Panc1 (cell line): ENCODE data around the gene SMOC2. TPM values are rescaled to one million over a fixed set of nuclear protein-coding genes. Genes with fewer than 3 reads are reported as not detected.

ENCODE experiments used
- ATAC-seq: fragments of 200-7000 bp; cut with Tn5 transposase; 2 replicates; pipeline ENCODE4 v1.9.1; 2020; ENCODE audit warnings: mild to moderate bottlenecking, moderate library complexity
- BruUV-seq: library from RNA; stranded (reverse); fragments of 400-500 nt; replicated peaks from 2 replicates; lab custom pipeline; 2021; lab: Mats Ljungman, UMichigan
- CTCF ChIA-PET: fragments of 300-600 bp; sonication (Branson Sonifier 250); formaldehyde crosslinking; loops from one replicate; lab custom pipeline; 2022; ENCODE audit warnings: antibody characterized with exemption; lab: Charles Lee
- POLR2A ChIA-PET: fragments of 300-600 bp; sonication (Branson Sonifier 250); formaldehyde crosslinking; loops from one replicate; lab custom pipeline; 2022; ENCODE audit warnings: antibody characterized with exemption; lab: Charles Lee
- DNase-seq: peaks from one replicate; pipeline ENCODE4 v3.0.0-alpha.2; 2010; ENCODE audit warnings: low read depth, low spot score
- H3K27ac ChIP-seq: 2 replicates; pipeline ENCODE4 v1.5.1; 2011; ENCODE audit warnings: mild to moderate bottlenecking, low read length, inconsistent platforms
- H3K27me3 ChIP-seq: fragments of 200-500 bp; sonication (Bioruptor generic); 2 replicates; pipeline ENCODE4 v1.6.0; 2014; ENCODE audit warnings: low read length, inconsistent platforms; ENCODE audit not compliant: control insufficient read depth, insufficient read depth
- H3K36me3 ChIP-seq: fragments of 200-500 bp; sonication (Bioruptor generic); 2 replicates; pipeline ENCODE4 v1.5.1; 2014; ENCODE audit warnings: inconsistent platforms, mild to moderate bottlenecking, low read length, moderate library complexity; ENCODE audit not compliant: control insufficient read depth, insufficient read depth
- H3K4me1 ChIP-seq: 2 replicates; pipeline ENCODE4 v1.5.1; 2011; ENCODE audit warnings: inconsistent platforms, mild to moderate bottlenecking, low read length, moderate library complexity; ENCODE audit not compliant: control insufficient read depth, insufficient read depth
- H3K4me3 ChIP-seq, 2 experiments: 2 replicates each; pipeline ENCODE4 v1.5.1; 2011 to 2012; ENCODE audit warnings: low read depth in 2 of 2, low read length in 2 of 2, mild to moderate bottlenecking in 2 of 2, inconsistent platforms in 1 of 2, moderate library complexity in 1 of 2
- H3K9me3 ChIP-seq: fragments of 200-500 bp; sonication (Bioruptor generic); 2 replicates; pipeline ENCODE4 v1.5.1; 2014; ENCODE audit warnings: low read depth, mild to moderate bottlenecking, inconsistent platforms, low read length, moderate library complexity; ENCODE audit not compliant: control insufficient read depth, insufficient read depth
- CTCF ChIP-seq: fragments of 450-650 bp; IDR thresholded peaks from 2 replicates; pipeline ENCODE4 v1.5.1; 2017; ENCODE audit warnings: mild to moderate bottlenecking
- POLR2AphosphoS5 ChIP-seq: IDR thresholded peaks from 2 replicates; pipeline ENCODE4 v1.6.1; 2012; ENCODE audit warnings: mild to moderate bottlenecking, low read depth, low read length, moderate library complexity
- SIN3A ChIP-seq: IDR thresholded peaks from 2 replicates; pipeline ENCODE4 v1.6.1; 2012; ENCODE audit warnings: low read depth, mild to moderate bottlenecking, low read length, moderate library complexity, borderline replicate concordance; ENCODE audit not compliant: insufficient read depth
- TCF7L2 ChIP-seq: IDR thresholded peaks from 2 replicates; pipeline ENCODE4 v1.6.1; 2011; ENCODE audit warnings: mild to moderate bottlenecking, low read depth, low read length, inconsistent platforms
- in situ Hi-C: cut with HindIII; loops from 2 replicates; pipeline ENCODE4 v1.10.0; 2016; ENCODE audit warnings: low sequenced_read_pairs, low pct_unique_long_range_greater_than_20kb
- intact Hi-C: fragments of 100-400 bp; cut with micrococcal nuclease; formaldehyde crosslinking; loops from one replicate; pipeline ENCODE4 v1.10.0; 2022; ENCODE audit not compliant: unreplicated experiment
- total RNA-seq: library from RNA; stranded (reverse); gene quantifications from one replicate; pipeline ENCODE4 v1.2.1, GENCODE V29; 2021; ENCODE audit not compliant: unreplicated experiment
- TF ChIP-seq, protein P1 (sequence below), 2 experiments: IDR thresholded peaks; 2 replicates each; pipeline ENCODE4 v1.6.1; 2011 to 2012; ENCODE audit warnings: low read depth in 2 of 2, control low read depth in 1 of 2, low read length in 1 of 2, mild to moderate bottlenecking in 1 of 2, moderate library complexity in 1 of 2; ENCODE audit not compliant: insufficient read depth in 1 of 2

SMOC2 gene
- total RNA-seq, 1 experiment from 2014 or later, result 0.13 TPM

DNA sequence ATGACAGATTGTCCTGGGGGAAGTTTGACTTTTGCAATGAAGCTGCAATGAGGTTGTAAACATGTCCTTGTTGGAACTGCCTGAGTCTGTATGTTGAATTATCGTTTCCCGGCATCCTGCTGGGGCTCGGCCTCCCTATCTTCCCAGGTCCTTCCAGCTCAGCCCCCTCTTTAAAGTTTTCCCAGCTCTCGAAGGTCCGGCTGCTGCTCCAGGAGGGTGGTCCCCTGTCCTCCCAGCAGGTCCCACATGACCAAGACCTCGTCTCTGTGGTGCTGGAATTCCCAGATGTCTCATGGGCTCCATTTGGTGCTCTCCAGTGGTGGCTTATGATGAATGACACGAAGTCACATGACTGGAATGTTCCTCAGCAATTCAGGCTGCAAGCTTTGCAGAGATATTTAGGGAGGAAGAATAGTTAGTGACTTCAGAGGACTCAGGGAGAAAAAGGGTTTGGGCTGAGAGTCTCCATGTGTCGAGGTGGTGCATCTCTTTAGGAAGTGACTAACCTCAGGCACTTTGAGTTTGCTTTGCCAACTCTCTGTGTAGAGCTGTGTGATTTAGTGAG, 21.4 kb downstream of the SMOC2 start:
- Histone ChIP-seq H3K27me3 (peaks cover 34% of the 10 kb centered on the region), H3K9me3 (no peaks in the 10 kb centered on the region), H3K36me3 (no peaks in the 10 kb centered on the region), H3K27ac (no peak overlapping the region), H3K4me1 (no peaks in the 10 kb centered on the region), H3K4me3 (no peak overlapping the region)
- ATAC-seq, result no peak
- BruUV-seq, result no TSS peak
- no peak for DNase-seq
- POLR2A ChIA-PET, result no interaction called here
- intact Hi-C loops, result no loop called here
- in situ Hi-C loops, result no loop called here
- CTCF ChIA-PET, result no interaction called here
- TF ChIP-seq POLR2AphosphoS5 (no peak), CTCF (no peak), TCF7L2 (no peak), SIN3A (no peak)
- TF ChIP-seq, protein P1, sequence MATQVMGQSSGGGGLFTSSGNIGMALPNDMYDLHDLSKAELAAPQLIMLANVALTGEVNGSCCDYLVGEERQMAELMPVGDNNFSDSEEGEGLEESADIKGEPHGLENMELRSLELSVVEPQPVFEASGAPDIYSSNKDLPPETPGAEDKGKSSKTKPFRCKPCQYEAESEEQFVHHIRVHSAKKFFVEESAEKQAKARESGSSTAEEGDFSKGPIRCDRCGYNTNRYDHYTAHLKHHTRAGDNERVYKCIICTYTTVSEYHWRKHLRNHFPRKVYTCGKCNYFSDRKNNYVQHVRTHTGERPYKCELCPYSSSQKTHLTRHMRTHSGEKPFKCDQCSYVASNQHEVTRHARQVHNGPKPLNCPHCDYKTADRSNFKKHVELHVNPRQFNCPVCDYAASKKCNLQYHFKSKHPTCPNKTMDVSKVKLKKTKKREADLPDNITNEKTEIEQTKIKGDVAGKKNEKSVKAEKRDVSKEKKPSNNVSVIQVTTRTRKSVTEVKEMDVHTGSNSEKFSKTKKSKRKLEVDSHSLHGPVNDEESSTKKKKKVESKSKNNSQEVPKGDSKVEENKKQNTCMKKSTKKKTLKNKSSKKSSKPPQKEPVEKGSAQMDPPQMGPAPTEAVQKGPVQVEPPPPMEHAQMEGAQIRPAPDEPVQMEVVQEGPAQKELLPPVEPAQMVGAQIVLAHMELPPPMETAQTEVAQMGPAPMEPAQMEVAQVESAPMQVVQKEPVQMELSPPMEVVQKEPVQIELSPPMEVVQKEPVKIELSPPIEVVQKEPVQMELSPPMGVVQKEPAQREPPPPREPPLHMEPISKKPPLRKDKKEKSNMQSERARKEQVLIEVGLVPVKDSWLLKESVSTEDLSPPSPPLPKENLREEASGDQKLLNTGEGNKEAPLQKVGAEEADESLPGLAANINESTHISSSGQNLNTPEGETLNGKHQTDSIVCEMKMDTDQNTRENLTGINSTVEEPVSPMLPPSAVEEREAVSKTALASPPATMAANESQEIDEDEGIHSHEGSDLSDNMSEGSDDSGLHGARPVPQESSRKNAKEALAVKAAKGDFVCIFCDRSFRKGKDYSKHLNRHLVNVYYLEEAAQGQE (IDR thresholded peaks at IDR 0.05; ENCODE audit: insufficient read depth in 1 of 2, low read depth in 2 of 2, low read length in 1 of 2), result no peak

DNA sequence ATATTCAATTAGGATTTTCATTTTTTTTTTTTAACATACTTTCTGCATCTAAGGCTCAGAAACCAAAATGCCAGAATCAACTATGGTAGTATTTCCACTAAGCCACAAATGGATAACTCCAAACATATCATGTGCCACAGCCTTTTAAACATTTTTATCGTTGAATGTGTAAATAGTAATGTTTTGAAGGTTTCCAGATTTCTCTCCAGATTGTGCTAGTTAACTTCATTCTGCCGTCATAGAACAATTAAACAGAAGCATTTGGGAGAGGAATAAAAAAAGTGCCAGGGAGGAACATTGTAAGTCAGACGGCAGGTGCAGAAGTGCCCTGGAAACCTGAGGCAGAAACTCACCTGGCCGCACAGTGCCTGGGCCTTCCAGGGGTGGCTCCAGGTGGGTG, 23.6 kb downstream of the SMOC2 start:
- Histone ChIP-seq H3K27me3 (peaks cover 39% of the 10 kb centered on the region), H3K4me3 (no peak overlapping the region), H3K9me3 (no peaks in the 10 kb centered on the region), H3K4me1 (no peaks in the 10 kb centered on the region), H3K27ac (no peak overlapping the region), H3K36me3 (no peaks in the 10 kb centered on the region)
- in situ Hi-C loops, result no loop called here
- POLR2A ChIA-PET, result no interaction called here
- no TSS peak for BruUV-seq
- intact Hi-C loops, result no loop called here
- ATAC-seq, result no peak
- CTCF ChIA-PET, result no interaction called here
- no peak for DNase-seq
- no peak for TF ChIP-seq POLR2AphosphoS5
- no peak for TF ChIP-seq CTCF
- no peak for TF ChIP-seq TCF7L2
- no peak for TF ChIP-seq SIN3A
- TF ChIP-seq, protein P1 (IDR thresholded peaks at IDR 0.05; ENCODE audit: insufficient read depth in 1 of 2, low read depth in 2 of 2, low read length in 1 of 2), result no peak
